Measurements from ENCODE around the gene ZNF358. TPM values are rescaled to one million over a fixed set of nuclear protein-coding genes. Genes with fewer than 3 reads are reported as not detected.

Gene ZNF358
- total and polyA plus RNA-seq, 2 donors (not counting 3 experiments of a cell fraction or from before 2014, with no cell fraction given): 51.2 to 83.2 TPM

- TF ChIP-seq POLR2AphosphoS5 (IDR thresholded peaks at IDR 0.05; ENCODE audit: insufficient read depth, low read depth, low read length) (no peak), POLR2A (IDR thresholded peaks at IDR 0.05; ENCODE audit: low read depth, low read length) (no peak), CTCF (IDR thresholded peaks at IDR 0.05; ENCODE audit: extremely low read depth in 1 of 2, insufficient read depth in 1 of 2, low read depth in 1 of 2, low read length in 2 of 2) (no peak), EZH2 (IDR thresholded peaks at IDR 0.05; ENCODE audit: borderline replicate concordance, low read depth, low read length, severe bottlenecking) (no peak), JUN (IDR thresholded peaks at IDR 0.05; ENCODE audit: borderline replicate concordance, insufficient read depth, insufficient read length, low read depth) (no peak), FOS (IDR thresholded peaks at IDR 0.05; ENCODE audit: borderline replicate concordance, insufficient read depth, low read length) (no peak), GATA2 (IDR thresholded peaks at IDR 0.05; ENCODE audit: insufficient read depth, insufficient read length, low read depth, low read length) (no peak), MYC (IDR thresholded peaks at IDR 0.05; ENCODE audit: low read depth, low read length) (no peak)
- TF ChIP-seq, protein P1, sequence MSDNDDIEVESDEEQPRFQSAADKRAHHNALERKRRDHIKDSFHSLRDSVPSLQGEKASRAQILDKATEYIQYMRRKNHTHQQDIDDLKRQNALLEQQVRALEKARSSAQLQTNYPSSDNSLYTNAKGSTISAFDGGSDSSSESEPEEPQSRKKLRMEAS (IDR thresholded peaks at IDR 0.05; ENCODE audit: insufficient read depth, insufficient read length): no peak
- Histone ChIP-seq H3K27me3 (ENCODE audit: control insufficient read depth in 2 of 2, insufficient read depth in 2 of 2, low read length in 2 of 2) (peaks cover 0 to 3% of the 10 kb centered on the region in 2 experiments), H3K36me3 (ENCODE audit: control insufficient read depth in 2 of 2, extremely low read depth in 1 of 2, insufficient read depth in 2 of 2, low read length in 2 of 2) (peaks cover 0 to 2% of the 10 kb centered on the region in 2 experiments), H3K4me1 (ENCODE audit: control insufficient read depth, extremely low read depth, insufficient read depth, low read length) (peaks cover 12% of the 10 kb centered on the region), H4K20me1 (replicated peaks; ENCODE audit: control insufficient read depth, extremely low read depth, insufficient read depth, low read length) (no peaks in the 10 kb centered on the region), H3K9me3 (replicated peaks; ENCODE audit: control insufficient read depth, insufficient read depth, low read length) (no peaks in the 10 kb centered on the region), H3K79me2 (ENCODE audit: control insufficient read depth, insufficient read depth, low read length) (peaks cover 4% of the 10 kb centered on the region), H2AFZ (ENCODE audit: low read depth, low read length) (no peak overlapping the region), H3K9me1 (replicated peaks; ENCODE audit: control insufficient read depth, extremely low read depth, insufficient read depth, low read length) (no peaks in the 10 kb centered on the region), H3K27ac (ENCODE audit: insufficient read depth, low read depth, low read length) (no peak overlapping the region), H3K4me2 (ENCODE audit: insufficient read depth, low read length) (no peak overlapping the region), H3K4me3 (replicated peaks in 1 of 3; ENCODE audit: insufficient read depth in 1 of 3, low read depth in 1 of 3, low read length in 3 of 3) (no peak overlapping the region), H3K9ac (replicated peaks; ENCODE audit: extremely low read depth, insufficient read depth, low read length) (no peak overlapping the region)
- no peak for DNase-seq (ENCODE audit: low read depth, low spot score)
- intact Hi-C loops (cut with micrococcal nuclease): no loop called here
- CTCF ChIA-PET: no interaction called here
- no TSS peak for BruUV-seq (replicated peaks)
- FAIRE-seq: no peak
- POLR2A ChIA-PET: no interaction called here
- dilution Hi-C loops (cut with MboI; ENCODE audit: extremely low pct_ligation_motif_present, low sequenced_read_pairs): no loop called here
These were observed 1.9 kb upstream of the ZNF358 start for GRCh38 chr19:7513809-7514642.
